Erythroblast (primary cell): ENCODE measurements around the gene SPATS2L.

Source experiments
- DNase-seq, 2 experiments: peaks; one replicate each; lab custom pipeline; 2025; lab: John Stamatoyannopoulos, UW
- GATA1 ChIP-seq: IDR thresholded peaks from 2 replicates; pipeline ENCODE4 v1.6.1; 2011; ENCODE audit warnings: low read depth, mild to moderate bottlenecking, control low read depth, low read length, moderate library complexity
- POLR2A ChIP-seq: IDR thresholded peaks from 2 replicates; pipeline ENCODE4 v1.6.1; 2011; ENCODE audit warnings: mild to moderate bottlenecking, low read length

SPATS2L gene

GRCh38 chr2:200318940-200319435, 12.5 kb downstream of the SPATS2L start:
- TF ChIP-seq POLR2A (no peak), GATA1 (no peak)
- no peak for DNase-seq

DNA sequence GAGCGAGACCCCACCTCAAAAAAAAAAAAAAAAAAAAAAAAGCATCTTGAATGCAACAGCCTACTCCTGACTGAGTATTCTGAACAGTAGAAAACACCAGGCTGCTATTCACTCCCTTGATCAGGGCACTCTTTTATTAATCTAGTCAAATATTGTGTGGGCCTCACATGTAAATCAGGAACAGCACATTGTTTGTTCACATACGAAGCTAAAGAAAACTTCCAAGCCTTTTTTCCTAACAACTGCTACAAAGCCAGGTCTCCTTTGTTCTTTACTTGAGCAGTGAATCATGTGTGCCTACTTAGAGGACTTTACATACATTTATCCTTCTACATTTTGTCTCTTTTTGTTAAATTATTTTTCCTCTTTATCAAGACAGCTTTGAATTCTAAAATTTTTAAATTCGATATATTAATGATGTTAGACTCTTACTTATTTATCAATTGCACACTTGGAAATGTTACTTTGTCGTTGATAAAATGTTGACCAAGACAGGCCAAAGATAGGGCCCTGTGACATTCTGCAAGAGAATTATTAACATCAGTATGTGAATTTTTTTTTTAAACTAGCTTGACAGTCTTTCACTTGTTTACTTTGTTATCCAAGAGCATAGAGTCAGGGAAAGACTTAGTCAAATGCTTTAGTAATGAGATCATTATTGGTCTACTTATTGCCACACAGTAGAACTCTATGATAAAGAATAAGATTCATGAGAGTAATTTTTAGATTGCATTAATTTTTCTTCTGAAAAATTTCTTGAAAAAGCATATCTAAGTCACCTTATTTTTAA, 13.2 kb downstream of the SPATS2L start:
- DNase-seq: no peak
- TF ChIP-seq GATA1 (no peak), POLR2A (no peak)

DNA sequence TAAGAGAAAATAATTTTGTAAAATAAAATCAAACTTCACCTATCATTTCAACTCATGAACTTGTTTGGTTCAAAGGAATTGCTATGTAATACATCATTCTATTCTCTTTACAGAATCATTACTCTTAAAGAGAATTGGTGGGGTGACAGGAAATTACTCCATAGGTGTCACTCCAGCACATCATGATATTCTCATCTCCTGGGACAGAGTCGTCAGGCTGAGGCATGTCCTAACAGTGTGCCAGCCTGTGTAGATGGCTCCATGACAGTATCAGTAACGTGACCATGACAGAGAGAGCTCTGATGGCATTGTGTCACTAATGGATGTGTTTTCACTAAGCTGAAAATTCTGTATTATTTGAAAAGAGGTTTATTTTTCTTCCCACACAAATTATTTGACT, 13.9 kb downstream of the SPATS2L start:
- DNase-seq: no peak
- no peak for TF ChIP-seq POLR2A
- no peak for TF ChIP-seq GATA1

GRCh38 chr2:200320991-200321390, 14.5 kb downstream of the SPATS2L start:
- TF ChIP-seq GATA1: no peak
- no peak for TF ChIP-seq POLR2A
- DNase-seq: no peak

GRCh38 chr2:200321780-200322534, 15.5 kb downstream of the SPATS2L start:
- TF ChIP-seq POLR2A: no peak
- TF ChIP-seq GATA1: no peak
- no peak for DNase-seq

DNA sequence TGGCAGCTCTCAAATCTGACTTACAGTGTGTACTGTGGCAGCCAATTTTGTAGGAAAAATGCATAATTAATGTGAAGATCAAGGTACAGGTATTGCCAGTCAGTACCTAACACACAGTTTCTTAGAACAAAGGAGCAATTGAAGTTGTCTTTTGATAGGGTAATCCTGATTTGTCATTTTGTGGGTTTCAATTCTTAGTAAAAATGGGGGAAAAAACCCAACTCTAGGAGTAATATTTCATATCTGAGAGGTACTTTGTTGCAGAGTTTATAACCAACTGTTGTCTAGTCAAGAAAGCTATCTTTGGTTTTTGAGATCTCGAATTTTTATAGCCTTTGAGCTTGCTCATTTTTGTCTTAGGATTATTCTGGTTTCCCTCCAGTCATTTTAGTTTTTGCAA, 16.1 kb downstream of the SPATS2L start:
- no peak for DNase-seq
- TF ChIP-seq POLR2A: no peak

- DNase-seq: no peak
- TF ChIP-seq GATA1 (no peak), POLR2A (no peak)
These were observed 17.9 kb downstream of the SPATS2L start for GRCh38 chr2:200324362-200324761.

GRCh38 chr2:200329384-200329783, 22.9 kb downstream of the SPATS2L start:
- TF ChIP-seq POLR2A (no peak), GATA1 (no peak)
- DNase-seq: no peak

DNA sequence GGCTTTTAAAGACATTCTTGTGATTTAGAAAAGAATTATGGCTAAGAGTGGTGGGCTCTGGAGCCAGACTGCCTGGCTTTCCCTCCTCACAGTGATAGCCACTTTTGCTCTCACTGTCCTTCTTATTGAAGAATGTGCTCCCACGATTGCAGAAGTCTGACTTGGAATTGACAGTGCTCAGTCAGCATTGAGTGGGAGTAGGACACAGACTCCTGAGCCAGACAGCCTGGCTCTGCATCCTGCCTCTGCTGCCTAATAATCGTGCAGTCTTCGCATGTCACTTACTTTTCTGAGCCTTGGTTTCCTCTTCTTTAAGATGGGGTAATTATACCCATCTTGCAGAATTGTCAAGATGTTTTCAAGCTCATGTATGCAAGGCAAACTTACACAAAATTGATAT, 23.3 kb downstream of the SPATS2L start:
- TF ChIP-seq POLR2A (no peak), GATA1 (no peak)
- DNase-seq: no peak

DNA sequence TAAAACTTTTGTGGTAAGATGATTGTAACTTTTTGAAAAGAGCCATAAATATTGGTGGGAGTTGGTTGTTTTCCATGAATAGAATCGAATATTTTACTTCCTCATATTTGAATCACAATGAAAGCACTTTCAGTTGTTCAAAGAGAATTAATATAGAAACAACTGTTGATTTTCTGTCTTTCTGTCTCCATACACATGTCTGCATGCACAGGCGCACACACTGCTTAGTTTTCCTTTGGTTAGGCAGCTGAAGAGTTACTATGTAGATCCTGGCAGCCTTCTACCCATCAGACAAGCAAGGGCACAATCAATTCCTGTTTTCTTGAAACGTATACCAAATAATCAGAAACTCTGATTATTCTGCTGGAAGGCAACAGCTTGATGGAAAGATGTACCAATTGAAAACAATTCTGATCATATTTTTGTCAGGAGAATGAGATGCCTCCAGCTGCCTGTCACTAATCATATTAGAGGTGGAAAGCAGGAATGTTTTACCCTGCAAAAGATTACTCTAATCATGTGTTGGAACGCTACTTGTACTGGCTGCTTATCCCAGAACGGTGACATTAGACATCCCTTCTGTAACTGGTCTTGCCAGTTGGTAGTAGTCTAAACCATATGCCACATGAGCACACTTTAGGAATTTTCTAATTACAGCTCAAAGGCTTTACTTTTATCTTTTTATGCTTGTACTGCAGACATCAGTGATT, 24.0 kb downstream of the SPATS2L start:
- TF ChIP-seq POLR2A: no peak
- no peak for TF ChIP-seq GATA1
- DNase-seq: no peak

GRCh38 chr2:200331061-200331400, 24.5 kb downstream of the SPATS2L start:
- DNase-seq: no peak

GRCh38 chr2:200335657-200336056, 29.2 kb downstream of the SPATS2L start:
- DNase-seq: no peak
- no peak for TF ChIP-seq POLR2A
- TF ChIP-seq GATA1: no peak

More at GRCh38 chr2:200331061-200331400, 24.5 kb downstream of the SPATS2L start:
- TF ChIP-seq GATA1 (no peak), POLR2A (no peak)

DNA sequence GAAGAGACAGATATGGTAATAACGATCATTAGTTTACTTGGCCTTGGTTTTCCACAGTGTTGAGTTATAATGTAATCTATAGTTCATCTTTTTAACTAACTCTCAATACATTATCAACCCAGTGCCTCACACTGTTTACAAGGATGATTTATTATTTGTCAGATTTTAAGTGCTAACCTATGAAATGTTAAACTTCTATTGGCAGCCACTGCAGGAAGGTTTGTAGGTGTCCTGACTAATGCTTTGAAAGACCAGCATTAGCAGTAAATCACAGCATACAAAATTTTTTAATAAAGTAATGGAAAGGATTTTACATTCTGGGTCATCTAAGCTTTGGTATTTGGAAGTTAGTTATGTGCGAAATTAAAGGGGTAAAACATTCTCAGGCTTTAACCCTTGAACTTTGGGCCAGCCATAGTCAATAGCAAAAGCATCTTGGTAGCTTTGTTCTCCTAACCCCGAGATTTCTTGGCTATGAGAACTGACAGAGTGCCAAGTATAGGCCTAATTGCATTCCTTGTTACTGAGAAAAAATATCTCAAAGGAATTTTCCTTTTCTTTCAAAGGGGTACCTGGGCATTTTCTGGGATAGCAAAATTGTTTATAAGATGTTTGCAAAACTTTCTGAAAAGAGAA, 30.6 kb downstream of the SPATS2L start:
- no peak for TF ChIP-seq GATA1
- TF ChIP-seq POLR2A: no peak
- no peak for DNase-seq
